ENCODE results near the gene ITGB5.

GRCh38 chr3:124771083-124771445, 116.1 kb downstream of the ITGB5 start:
- no peak for TF ChIP-seq CTCF (conservative IDR thresholded peaks at IDR 0.05; ENCODE audit: low read length)
- no peak for TF ChIP-seq EZH2phosphoT487 (IDR thresholded peaks at IDR 0.05; ENCODE audit: borderline replicate concordance, low read depth, low read length)
